IPS-11a (cell line): ENCODE measurements around the gene EXOC1.
"Not testable (repeated sequence)": the region's sequence is repeated elsewhere in the genome, so short reads cannot be mapped to it uniquely, and the experiment has no call there.

Experiments used
- H3K4me3 ChIP-seq: one replicate; pipeline ENCODE4 v1.5.1; 2013; ENCODE audit warnings: low read depth, low read length, control low read depth

EXOC1 gene

GRCh38 chr4:55853484-55854046 lies at the start of gene EXOC1:
Gene EXOC1, plus strand, starts transcription at chr4:55853648. Its CDS starts 4,676 bp downstream, at chr4:55858324.
- H3K4me3 ChIP-seq, result peak within 1 kb of the TSS; percentile 94

GRCh38 chr4:55807556-55807955 lies 45.9 kb upstream of the EXOC1 start:
- no peak overlapping the region for H3K4me3 ChIP-seq

- H3K4me3 ChIP-seq, result no peak overlapping the region
Measured at GRCh38 chr4:55808186-55808585, 45.3 kb upstream of the EXOC1 start.

GRCh38 chr4:55808632-55809031 lies 44.8 kb upstream of the EXOC1 start:
- H3K4me3 ChIP-seq, result no peak overlapping the region

- H3K4me3 ChIP-seq, result no peak overlapping the region
Measured at GRCh38 chr4:55817691-55818090, 35.8 kb upstream of the EXOC1 start.

- no peak within 1 kb of the TSS for H3K4me3 ChIP-seq
Measured at GRCh38 chr4:55819634-55820033, 33.8 kb upstream of the EXOC1 start, which contains the start of gene EXOC1L. Gene EXOC1L, plus strand, starts transcription at chr4:55819790. Its CDS starts 237 bp downstream, at chr4:55820027.

GRCh38 chr4:55820279-55820678 lies 33.2 kb upstream of the EXOC1 start:
- no peak overlapping the region for H3K4me3 ChIP-seq

GRCh38 chr4:55822329-55822728 lies 31.1 kb upstream of the EXOC1 start:
- no peak overlapping the region for H3K4me3 ChIP-seq

GRCh38 chr4:55824865-55825264 lies 28.6 kb upstream of the EXOC1 start:
- no peak overlapping the region for H3K4me3 ChIP-seq

GRCh38 chr4:55826986-55827385 lies 26.5 kb upstream of the EXOC1 start:
- H3K4me3 ChIP-seq, result no peak overlapping the region

- H3K4me3 ChIP-seq, result no peak overlapping the region
Measured at GRCh38 chr4:55827582-55827981, 25.9 kb upstream of the EXOC1 start.

- H3K4me3 ChIP-seq, result no peak overlapping the region
Measured at GRCh38 chr4:55830048-55830447, 23.4 kb upstream of the EXOC1 start.

- H3K4me3 ChIP-seq, result no peak overlapping the region
Measured at GRCh38 chr4:55830716-55831115, 22.7 kb upstream of the EXOC1 start.

- no peak overlapping the region for H3K4me3 ChIP-seq
Measured at GRCh38 chr4:55834086-55834795, 19.2 kb upstream of the EXOC1 start.

- no peak overlapping the region for H3K4me3 ChIP-seq
Measured at GRCh38 chr4:55837903-55838302, 15.5 kb upstream of the EXOC1 start.

- H3K4me3 ChIP-seq, result no peak overlapping the region
Measured at GRCh38 chr4:55838356-55838755, 15.1 kb upstream of the EXOC1 start.

- H3K4me3 ChIP-seq, result no peak overlapping the region
Measured at GRCh38 chr4:55838952-55839351, 14.5 kb upstream of the EXOC1 start.

GRCh38 chr4:55840956-55841355 lies 12.5 kb upstream of the EXOC1 start:
- no peak overlapping the region for H3K4me3 ChIP-seq

- H3K4me3 ChIP-seq, result not testable (repeated sequence)
Measured at GRCh38 chr4:55841373-55842239, 11.8 kb upstream of the EXOC1 start.

GRCh38 chr4:55842312-55842711 lies 11.1 kb upstream of the EXOC1 start:
- not testable (repeated sequence) for H3K4me3 ChIP-seq

- H3K4me3 ChIP-seq, result no peak overlapping the region
Measured at GRCh38 chr4:55849724-55850123, 3.7 kb upstream of the EXOC1 start.

GRCh38 chr4:55851885-55852284 lies 1.6 kb upstream of the EXOC1 start:
- no peak overlapping the region for H3K4me3 ChIP-seq
